ENCODE measurements around the gene KCNQ5.

The KCNQ5 gene

DNA sequence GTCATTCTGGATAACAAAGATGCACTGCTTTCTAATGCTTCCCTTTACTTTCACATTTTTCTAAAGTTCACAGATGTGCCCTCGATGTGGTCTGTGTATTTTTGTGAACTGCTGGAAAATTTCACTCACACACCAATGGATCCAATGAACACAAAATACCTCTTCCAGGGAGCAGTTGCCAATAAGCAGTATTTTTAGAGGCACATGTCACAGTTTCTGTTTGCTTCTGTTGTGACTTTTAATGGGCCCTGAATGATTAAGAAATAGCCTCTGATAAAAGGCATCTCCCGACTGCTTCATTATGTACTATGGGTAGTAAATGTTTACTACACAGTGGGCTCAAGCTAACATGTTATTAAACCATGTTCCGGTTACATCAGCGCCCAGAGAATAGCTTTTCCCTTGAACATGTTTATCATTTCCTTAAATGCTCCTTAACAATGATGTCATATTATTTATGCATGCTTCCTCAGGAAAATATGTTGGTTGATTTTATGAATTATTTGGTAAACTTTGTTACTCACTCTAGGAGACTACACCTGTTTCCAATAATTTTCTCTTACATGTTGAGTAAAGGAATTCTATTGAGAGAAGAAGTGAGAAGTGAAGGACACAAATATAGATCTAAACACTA lies 188.0 kb downstream of the KCNQ5 start:
- no peaks in the 10 kb centered on the region for H3K27me3 Mint-ChIP-seq (ENCODE audit: low read depth)
- no peak overlapping the region for H3K27ac Mint-ChIP-seq
- H3K9me3 Mint-ChIP-seq, result no peaks in the 10 kb centered on the region
- H3K36me3 Mint-ChIP-seq (ENCODE audit: low read depth), result no peaks in the 10 kb centered on the region
- no peaks in the 10 kb centered on the region for H3K4me1 Mint-ChIP-seq (ENCODE audit: low read depth)
- H3K4me3 Mint-ChIP-seq, result no peak overlapping the region

DNA sequence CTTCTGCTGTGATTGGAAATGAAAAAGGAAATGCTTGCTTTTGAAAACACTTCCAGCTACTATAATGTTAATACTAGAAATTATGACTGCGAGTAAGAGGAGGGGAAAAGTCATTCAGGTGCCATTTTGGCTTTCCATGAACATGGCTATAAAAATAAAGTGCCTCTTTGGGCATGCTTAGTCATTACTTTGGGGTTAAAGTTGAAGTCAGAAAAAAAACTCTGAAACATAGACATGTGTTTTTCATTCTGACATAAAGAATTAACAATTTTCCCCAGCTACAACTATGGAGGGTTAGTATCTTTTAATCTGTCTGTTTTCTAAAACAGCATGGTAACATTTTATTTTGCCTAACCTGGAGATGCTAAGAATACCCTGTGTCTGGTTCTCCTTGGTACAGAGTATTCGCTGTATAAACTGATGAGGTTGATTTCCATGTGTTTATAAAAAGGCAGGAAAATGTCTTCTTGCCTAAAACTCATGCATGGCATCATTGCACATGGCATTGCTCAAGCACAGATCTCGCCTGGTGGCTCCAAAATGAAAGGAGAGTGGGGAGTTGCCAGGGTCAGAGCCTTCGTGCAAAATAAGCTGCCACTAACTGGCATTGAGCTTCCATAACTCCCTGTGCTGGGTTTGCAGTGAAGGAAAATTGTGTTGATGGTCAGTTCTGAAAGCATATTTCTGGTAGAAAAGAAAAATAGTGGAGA lies 188.9 kb downstream of the KCNQ5 start:
- H3K27me3 Mint-ChIP-seq (ENCODE audit: low read depth), result no peaks in the 10 kb centered on the region
- H3K4me1 Mint-ChIP-seq (ENCODE audit: low read depth), result no peaks in the 10 kb centered on the region
- H3K36me3 Mint-ChIP-seq (ENCODE audit: low read depth), result peaks cover 2% of the 10 kb centered on the region
- no peak overlapping the region for H3K27ac Mint-ChIP-seq
- H3K9me3 Mint-ChIP-seq, result no peaks in the 10 kb centered on the region
- H3K4me3 Mint-ChIP-seq, result no peak overlapping the region

DNA sequence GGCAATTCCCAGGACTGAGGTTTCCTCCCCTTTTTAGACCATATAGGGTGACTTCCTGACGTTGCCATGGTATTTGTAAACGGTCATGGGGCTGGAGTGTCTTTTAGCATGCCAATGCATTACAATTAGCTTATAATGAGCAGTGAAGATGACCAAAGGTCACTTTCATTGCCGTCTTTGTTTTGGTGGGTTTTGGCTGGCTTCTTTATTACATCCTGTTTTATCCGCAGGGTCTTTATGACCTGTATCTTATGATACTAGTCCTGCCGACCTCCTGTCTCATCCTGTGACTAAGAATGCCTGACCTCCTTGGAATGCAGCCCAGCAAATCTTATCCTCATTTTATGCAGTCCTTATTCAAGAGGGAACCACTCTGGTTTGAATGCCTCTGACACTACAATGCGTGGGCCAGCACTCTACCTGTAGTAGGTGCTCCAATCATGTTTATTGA lies 190.1 kb downstream of the KCNQ5 start:
- Mint-ChIP-seq H3K36me3 (ENCODE audit: low read depth) (peaks cover 2% of the 10 kb centered on the region), H3K27ac (no peak overlapping the region), H3K4me3 (no peak overlapping the region), H3K27me3 (ENCODE audit: low read depth) (no peaks in the 10 kb centered on the region), H3K9me3 (no peaks in the 10 kb centered on the region), H3K4me1 (ENCODE audit: low read depth) (no peaks in the 10 kb centered on the region)

- no peaks in the 10 kb centered on the region for H3K27me3 Mint-ChIP-seq (ENCODE audit: low read depth)
- no peak overlapping the region for H3K4me3 Mint-ChIP-seq
- no peaks in the 10 kb centered on the region for H3K4me1 Mint-ChIP-seq (ENCODE audit: low read depth)
- peaks cover 2% of the 10 kb centered on the region for H3K36me3 Mint-ChIP-seq (ENCODE audit: low read depth)
- no peaks in the 10 kb centered on the region for H3K9me3 Mint-ChIP-seq
- H3K27ac Mint-ChIP-seq, result no peak overlapping the region
Measured at GRCh38 chr6:72813807-72814596, 192.1 kb downstream of the KCNQ5 start.

DNA sequence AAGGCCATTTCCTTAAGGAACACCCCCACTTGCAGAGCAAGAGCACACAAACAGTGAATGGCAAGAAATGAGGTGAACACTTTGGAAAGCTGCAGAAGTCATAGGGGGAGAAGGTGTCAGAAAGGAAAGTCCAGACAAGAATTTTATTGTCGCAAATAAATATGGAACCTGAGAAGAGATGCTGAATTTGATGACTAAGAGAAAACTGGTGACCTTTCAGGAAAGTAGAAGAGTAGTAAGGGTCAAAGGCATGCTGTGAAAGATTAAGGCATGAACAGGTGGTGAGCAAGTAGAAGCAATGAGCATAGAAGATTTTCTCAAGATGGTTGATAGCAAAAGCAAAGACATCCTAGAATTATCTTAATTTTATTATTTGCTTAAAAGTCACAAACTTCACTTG lies 194.2 kb downstream of the KCNQ5 start:
- Mint-ChIP-seq H3K27me3 (ENCODE audit: low read depth) (no peaks in the 10 kb centered on the region), H3K36me3 (ENCODE audit: low read depth) (peaks cover 2% of the 10 kb centered on the region), H3K4me1 (ENCODE audit: low read depth) (no peaks in the 10 kb centered on the region), H3K4me3 (no peak overlapping the region), H3K9me3 (no peaks in the 10 kb centered on the region), H3K27ac (no peak overlapping the region)

GRCh38 chr6:72817208-72817607 lies 195.3 kb downstream of the KCNQ5 start:
- peaks cover 2% of the 10 kb centered on the region for H3K36me3 Mint-ChIP-seq (ENCODE audit: low read depth)
- no peaks in the 10 kb centered on the region for H3K9me3 Mint-ChIP-seq
- no peaks in the 10 kb centered on the region for H3K4me1 Mint-ChIP-seq (ENCODE audit: low read depth)
- H3K27ac Mint-ChIP-seq, result no peak overlapping the region
- no peak overlapping the region for H3K4me3 Mint-ChIP-seq
- H3K27me3 Mint-ChIP-seq (ENCODE audit: low read depth), result no peaks in the 10 kb centered on the region

- H3K27me3 Mint-ChIP-seq (ENCODE audit: low read depth), result no peaks in the 10 kb centered on the region
- H3K9me3 Mint-ChIP-seq, result no peaks in the 10 kb centered on the region
- H3K27ac Mint-ChIP-seq, result no peak overlapping the region
- no peak overlapping the region for H3K4me3 Mint-ChIP-seq
- H3K36me3 Mint-ChIP-seq (ENCODE audit: low read depth), result peaks cover 2% of the 10 kb centered on the region
- no peaks in the 10 kb centered on the region for H3K4me1 Mint-ChIP-seq (ENCODE audit: low read depth)
Measured at GRCh38 chr6:72819609-72820008, 197.7 kb downstream of the KCNQ5 start.

GRCh38 chr6:72820153-72820552 lies 198.3 kb downstream of the KCNQ5 start:
- no peaks in the 10 kb centered on the region for H3K27me3 Mint-ChIP-seq (ENCODE audit: low read depth)
- H3K4me1 Mint-ChIP-seq (ENCODE audit: low read depth), result peaks cover under 1% of the 10 kb centered on the region
- H3K9me3 Mint-ChIP-seq, result no peaks in the 10 kb centered on the region
- no peak overlapping the region for H3K27ac Mint-ChIP-seq
- no peak overlapping the region for H3K4me3 Mint-ChIP-seq
- H3K36me3 Mint-ChIP-seq (ENCODE audit: low read depth), result peaks cover 1% of the 10 kb centered on the region

GRCh38 chr6:72820906-72821305 lies 199.0 kb downstream of the KCNQ5 start:
- Mint-ChIP-seq H3K27me3 (ENCODE audit: low read depth) (no peaks in the 10 kb centered on the region), H3K9me3 (no peaks in the 10 kb centered on the region), H3K4me1 (ENCODE audit: low read depth) (peaks cover 1% of the 10 kb centered on the region), H3K27ac (no peak overlapping the region), H3K36me3 (ENCODE audit: low read depth) (no peaks in the 10 kb centered on the region), H3K4me3 (no peak overlapping the region)

GRCh38 chr6:72822023-72822422 lies 200.2 kb downstream of the KCNQ5 start:
- Mint-ChIP-seq H3K4me3 (no peak overlapping the region), H3K9me3 (no peaks in the 10 kb centered on the region), H3K4me1 (ENCODE audit: low read depth) (peaks cover 1% of the 10 kb centered on the region), H3K27me3 (ENCODE audit: low read depth) (no peaks in the 10 kb centered on the region), H3K27ac (no peak overlapping the region), H3K36me3 (ENCODE audit: low read depth) (no peaks in the 10 kb centered on the region)

DNA sequence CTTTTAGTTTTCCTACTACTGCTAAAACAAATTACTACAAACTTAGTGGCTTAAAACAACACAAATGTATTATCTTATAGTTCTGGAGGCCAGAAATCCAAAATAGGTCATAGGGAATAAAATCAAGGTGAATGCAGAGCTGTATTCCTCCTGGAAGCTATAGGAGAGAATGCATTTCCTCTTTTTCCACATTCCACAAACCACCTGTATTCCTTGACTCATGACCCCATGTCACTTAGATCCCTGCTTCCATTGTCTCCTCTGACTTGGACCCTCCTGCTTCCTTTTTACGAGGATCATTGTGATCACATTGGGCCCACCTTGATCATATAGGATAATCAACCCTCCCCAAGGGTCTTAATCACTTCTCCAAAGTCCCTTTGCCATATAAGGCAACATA lies 200.8 kb downstream of the KCNQ5 start:
- Mint-ChIP-seq H3K36me3 (ENCODE audit: low read depth) (no peaks in the 10 kb centered on the region), H3K27me3 (ENCODE audit: low read depth) (no peaks in the 10 kb centered on the region), H3K27ac (no peak overlapping the region), H3K4me3 (no peak overlapping the region), H3K9me3 (no peaks in the 10 kb centered on the region), H3K4me1 (ENCODE audit: low read depth) (peaks cover 1% of the 10 kb centered on the region)

DNA sequence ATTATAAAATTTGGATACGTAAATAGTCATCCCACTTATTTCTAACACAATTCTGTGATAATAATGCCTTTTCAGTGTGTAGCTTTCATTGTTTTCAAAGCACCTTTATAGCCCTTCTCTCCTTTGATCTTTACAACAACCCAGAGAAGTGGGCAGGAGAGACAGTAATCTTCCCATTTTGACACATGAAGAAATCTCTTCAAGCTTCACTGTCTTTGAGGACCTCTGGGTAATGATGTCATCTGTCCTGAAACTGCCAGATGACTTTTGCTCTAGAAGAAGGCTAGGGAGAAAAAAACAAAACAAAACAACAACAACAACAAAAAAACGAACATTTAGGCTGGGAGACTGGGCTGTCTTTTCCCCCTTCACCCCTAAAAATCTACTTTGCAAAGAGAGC lies 203.0 kb downstream of the KCNQ5 start:
- H3K27me3 Mint-ChIP-seq (ENCODE audit: low read depth), result no peaks in the 10 kb centered on the region
- peaks cover 1% of the 10 kb centered on the region for H3K4me1 Mint-ChIP-seq (ENCODE audit: low read depth)
- H3K4me3 Mint-ChIP-seq, result no peak overlapping the region
- no peaks in the 10 kb centered on the region for H3K36me3 Mint-ChIP-seq (ENCODE audit: low read depth)
- no peak overlapping the region for H3K27ac Mint-ChIP-seq
- H3K9me3 Mint-ChIP-seq, result peaks cover 6% of the 10 kb centered on the region

DNA sequence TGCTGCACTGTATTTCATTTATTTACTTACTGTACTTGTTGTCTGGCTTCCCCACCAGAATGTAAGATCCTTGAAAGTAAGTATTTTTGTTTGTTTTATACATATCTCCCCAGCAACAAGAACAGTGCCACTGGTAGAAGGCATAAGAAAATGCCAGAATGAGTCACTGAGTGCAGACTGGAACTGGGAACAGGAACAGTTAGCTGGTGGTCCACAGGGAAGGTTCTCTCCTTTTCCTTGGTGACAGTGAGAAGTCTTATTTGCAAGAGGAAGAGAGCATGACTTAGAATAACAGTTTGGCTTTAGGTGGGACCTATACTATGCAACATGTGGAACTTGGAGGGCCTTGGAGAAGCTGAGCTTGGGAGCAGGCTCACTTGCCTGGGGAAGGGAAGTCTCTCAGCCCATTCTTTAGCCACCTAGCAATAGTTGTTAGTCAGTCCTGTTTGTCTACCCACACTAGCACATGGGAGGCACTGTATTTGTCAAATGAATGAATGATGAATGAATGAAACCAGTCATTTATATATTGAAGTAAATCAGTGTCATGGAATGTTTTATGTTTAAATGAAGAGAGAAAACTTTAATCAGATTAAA lies 203.5 kb downstream of the KCNQ5 start:
- Mint-ChIP-seq H3K27ac (no peak overlapping the region), H3K4me1 (ENCODE audit: low read depth) (peaks cover 1% of the 10 kb centered on the region), H3K9me3 (peaks cover 6% of the 10 kb centered on the region), H3K4me3 (no peak overlapping the region), H3K27me3 (ENCODE audit: low read depth) (no peaks in the 10 kb centered on the region), H3K36me3 (ENCODE audit: low read depth) (no peaks in the 10 kb centered on the region)

GRCh38 chr6:72826037-72826436 lies 204.2 kb downstream of the KCNQ5 start:
- Mint-ChIP-seq H3K27me3 (ENCODE audit: low read depth) (no peaks in the 10 kb centered on the region), H3K9me3 (peaks cover 6% of the 10 kb centered on the region), H3K4me3 (no peak overlapping the region), H3K36me3 (ENCODE audit: low read depth) (no peaks in the 10 kb centered on the region), H3K27ac (no peak overlapping the region), H3K4me1 (ENCODE audit: low read depth) (peaks cover 1% of the 10 kb centered on the region)
